Thoracic aorta (tissue), 2 donors: ENCODE results near the gene INPP5A. TPM values are rescaled to one million over a fixed set of nuclear protein-coding genes. Genes with fewer than 3 reads are reported as not detected.

Experiments used
- ATAC-seq: fragments of 150-250 bp; one replicate; pipeline ENCODE4 v1.8.0; 2017; ENCODE audit warnings: low read depth; ENCODE audit not compliant: insufficient number of reproducible peaks, low FRiP score
- DNase-seq: peaks from one replicate; pipeline ENCODE4 v3.0.0-alpha.2; 2020; ENCODE audit warnings: low spot score
- H3K27ac ChIP-seq, 2 donors: fragments of 200-600 bp; sonication (generic); 1 replicate in 1 of 2; 2 replicates in 1 of 2; pipeline ENCODE4 v1.5.1; 2016; ENCODE audit warnings: mild to moderate bottlenecking in 2 of 2, moderate library complexity in 2 of 2
- H3K27me3 ChIP-seq: fragments of 200-600 bp; sonication (generic); replicated peaks from 2 replicates; pipeline ENCODE4 v1.6.0; 2016; ENCODE audit warnings: mild to moderate bottlenecking; ENCODE audit not compliant: insufficient read depth
- H3K36me3 ChIP-seq: fragments of 200-600 bp; sonication (generic); one replicate; pipeline ENCODE4 v1.5.1; 2016
- H3K4me1 ChIP-seq, 2 donors: fragments of 200-600 bp; sonication (generic); 1 replicate in 1 of 2; 2 replicates in 1 of 2; pipeline versions ENCODE4 v1.5.1 to v1.6.0; 2016; ENCODE audit warnings: low read depth in 2 of 2, mild to moderate bottlenecking in 1 of 2; ENCODE audit not compliant: control insufficient read depth in 1 of 2
- H3K4me3 ChIP-seq: fragments of 200-600 bp; sonication (generic); 2 replicates; pipeline ENCODE4 v1.5.1; 2016; ENCODE audit warnings: mild to moderate bottlenecking
- H3K9me3 ChIP-seq: fragments of 200-600 bp; sonication (generic); 2 replicates; pipeline ENCODE4 v1.5.1; 2016
- total RNA-seq, 2 donors: library from RNA; depleted of rRNA; stranded (reverse); fragments of >200 nt; gene quantifications; one replicate each; pipeline versions ENCODE4 v1.1.0 to v1.2.3, GENCODE V29; 2016
- TF ChIP-seq, protein P1 (sequence below): fragments of 200-600 bp; sonication (generic); IDR thresholded peaks from one replicate; pipeline ENCODE4 v1.5.1; 2019; ENCODE audit warnings: antibody characterized with exemption

Gene INPP5A
- total RNA-seq, 2 donors from 2014 or later: 120 to 142 TPM

DNA sequence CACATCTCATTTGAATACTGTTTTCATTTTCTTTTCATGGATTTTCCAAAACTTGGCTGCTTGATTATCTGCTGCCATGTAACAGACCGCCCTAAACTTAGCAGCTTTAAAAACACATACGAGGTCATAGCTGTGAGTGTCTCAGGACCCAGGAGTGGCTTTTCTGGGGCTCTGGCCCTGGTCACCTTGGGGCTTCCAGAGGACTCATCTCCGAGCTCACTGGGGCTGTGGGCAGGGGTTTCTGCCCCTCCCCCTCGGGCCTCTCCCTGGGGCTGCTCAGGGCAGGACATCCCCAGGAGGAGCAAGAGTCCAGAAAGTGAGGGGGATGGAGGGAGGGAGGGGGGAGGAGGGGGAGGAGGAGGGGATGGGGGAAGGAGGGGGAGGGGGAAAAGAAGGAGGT is 171.3 kb downstream of the INPP5A start:
- no peaks in the 10 kb centered on the region for H3K4me1 ChIP-seq
- DNase-seq (no peak), ATAC-seq (no peak)
- TF ChIP-seq, protein P1, sequence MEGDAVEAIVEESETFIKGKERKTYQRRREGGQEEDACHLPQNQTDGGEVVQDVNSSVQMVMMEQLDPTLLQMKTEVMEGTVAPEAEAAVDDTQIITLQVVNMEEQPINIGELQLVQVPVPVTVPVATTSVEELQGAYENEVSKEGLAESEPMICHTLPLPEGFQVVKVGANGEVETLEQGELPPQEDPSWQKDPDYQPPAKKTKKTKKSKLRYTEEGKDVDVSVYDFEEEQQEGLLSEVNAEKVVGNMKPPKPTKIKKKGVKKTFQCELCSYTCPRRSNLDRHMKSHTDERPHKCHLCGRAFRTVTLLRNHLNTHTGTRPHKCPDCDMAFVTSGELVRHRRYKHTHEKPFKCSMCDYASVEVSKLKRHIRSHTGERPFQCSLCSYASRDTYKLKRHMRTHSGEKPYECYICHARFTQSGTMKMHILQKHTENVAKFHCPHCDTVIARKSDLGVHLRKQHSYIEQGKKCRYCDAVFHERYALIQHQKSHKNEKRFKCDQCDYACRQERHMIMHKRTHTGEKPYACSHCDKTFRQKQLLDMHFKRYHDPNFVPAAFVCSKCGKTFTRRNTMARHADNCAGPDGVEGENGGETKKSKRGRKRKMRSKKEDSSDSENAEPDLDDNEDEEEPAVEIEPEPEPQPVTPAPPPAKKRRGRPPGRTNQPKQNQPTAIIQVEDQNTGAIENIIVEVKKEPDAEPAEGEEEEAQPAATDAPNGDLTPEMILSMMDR: no peak
- no peaks in the 10 kb centered on the region for H3K27me3 ChIP-seq
- H3K4me3 ChIP-seq: no peak overlapping the region
- H3K27ac ChIP-seq: no peak overlapping the region
- peaks cover 11% of the 10 kb centered on the region for H3K9me3 ChIP-seq
- peaks cover 17% of the 10 kb centered on the region for H3K36me3 ChIP-seq

DNA sequence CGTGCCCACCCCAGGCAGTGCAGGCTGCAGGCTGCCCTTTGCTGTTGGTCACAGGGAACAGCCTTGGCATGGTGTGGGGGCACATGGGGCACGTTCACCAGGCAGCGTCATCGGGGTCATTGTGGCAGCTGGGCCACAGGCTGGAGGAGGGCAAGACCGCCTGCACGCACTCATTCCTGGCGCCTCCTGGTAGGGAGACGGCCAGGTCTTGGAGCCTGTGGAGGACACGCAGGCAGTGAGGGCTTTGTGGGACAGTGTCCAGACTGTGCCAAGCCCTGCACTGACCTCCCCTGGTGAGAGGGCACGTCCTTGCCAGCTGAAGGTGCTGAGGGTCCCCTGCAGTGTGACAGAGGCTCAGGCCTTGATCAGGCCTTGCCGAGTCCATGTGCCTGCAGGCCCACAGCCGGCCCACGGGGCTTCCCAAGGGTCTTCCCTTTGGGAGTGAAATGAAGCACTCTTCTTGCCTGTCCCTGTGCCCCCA is 171.9 kb downstream of the INPP5A start:
- Histone ChIP-seq H3K4me3 (no peak overlapping the region), H3K4me1 (no peaks in the 10 kb centered on the region), H3K27ac (no peak overlapping the region), H3K27me3 (no peaks in the 10 kb centered on the region), H3K9me3 (peaks cover 11% of the 10 kb centered on the region), H3K36me3 (peaks cover 21% of the 10 kb centered on the region)
- ATAC-seq (no peak), DNase-seq (no peak)
- TF ChIP-seq, protein P1: no peak

DNA sequence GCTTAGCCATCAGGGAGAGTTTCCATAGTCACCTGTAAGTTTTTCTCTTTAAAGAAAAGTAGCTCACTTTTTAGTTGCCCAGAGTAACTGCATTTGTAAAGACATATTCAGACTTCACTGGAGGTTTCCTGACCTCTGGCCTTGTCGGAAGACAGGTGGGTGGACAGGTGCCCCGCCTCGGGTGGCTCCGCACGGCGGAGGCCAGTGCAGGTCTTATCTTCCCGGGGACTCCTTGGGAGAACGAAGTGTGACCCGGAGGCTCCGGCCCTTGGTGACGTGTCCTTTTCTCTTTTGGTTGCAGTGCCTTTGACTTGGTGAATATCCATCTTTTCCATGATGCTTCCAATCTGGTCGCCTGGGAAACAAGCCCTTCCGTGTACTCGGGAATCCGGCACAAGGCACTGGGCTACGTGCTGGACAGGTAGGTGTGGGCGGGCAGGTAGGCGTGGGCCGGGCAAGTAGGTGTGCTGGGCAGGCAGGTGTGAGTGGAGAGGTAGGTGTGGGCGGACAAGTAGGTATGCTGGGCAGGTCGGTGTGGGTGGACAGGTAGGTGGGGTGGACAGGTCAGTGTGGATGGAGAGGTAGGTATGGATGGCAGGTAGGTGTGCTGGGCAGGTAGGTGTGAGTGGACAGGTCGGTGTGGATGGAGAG is 172.6 kb downstream of the INPP5A start:
- peaks cover 20% of the 10 kb centered on the region for H3K36me3 ChIP-seq
- H3K27me3 ChIP-seq: no peaks in the 10 kb centered on the region
- no peak overlapping the region for H3K4me3 ChIP-seq
- TF ChIP-seq, protein P1: no peak
- DNase-seq (no peak), ATAC-seq (no peak)
- H3K9me3 ChIP-seq: peaks cover 11% of the 10 kb centered on the region
- no peak overlapping the region for H3K27ac ChIP-seq
- no peaks in the 10 kb centered on the region for H3K4me1 ChIP-seq

DNA sequence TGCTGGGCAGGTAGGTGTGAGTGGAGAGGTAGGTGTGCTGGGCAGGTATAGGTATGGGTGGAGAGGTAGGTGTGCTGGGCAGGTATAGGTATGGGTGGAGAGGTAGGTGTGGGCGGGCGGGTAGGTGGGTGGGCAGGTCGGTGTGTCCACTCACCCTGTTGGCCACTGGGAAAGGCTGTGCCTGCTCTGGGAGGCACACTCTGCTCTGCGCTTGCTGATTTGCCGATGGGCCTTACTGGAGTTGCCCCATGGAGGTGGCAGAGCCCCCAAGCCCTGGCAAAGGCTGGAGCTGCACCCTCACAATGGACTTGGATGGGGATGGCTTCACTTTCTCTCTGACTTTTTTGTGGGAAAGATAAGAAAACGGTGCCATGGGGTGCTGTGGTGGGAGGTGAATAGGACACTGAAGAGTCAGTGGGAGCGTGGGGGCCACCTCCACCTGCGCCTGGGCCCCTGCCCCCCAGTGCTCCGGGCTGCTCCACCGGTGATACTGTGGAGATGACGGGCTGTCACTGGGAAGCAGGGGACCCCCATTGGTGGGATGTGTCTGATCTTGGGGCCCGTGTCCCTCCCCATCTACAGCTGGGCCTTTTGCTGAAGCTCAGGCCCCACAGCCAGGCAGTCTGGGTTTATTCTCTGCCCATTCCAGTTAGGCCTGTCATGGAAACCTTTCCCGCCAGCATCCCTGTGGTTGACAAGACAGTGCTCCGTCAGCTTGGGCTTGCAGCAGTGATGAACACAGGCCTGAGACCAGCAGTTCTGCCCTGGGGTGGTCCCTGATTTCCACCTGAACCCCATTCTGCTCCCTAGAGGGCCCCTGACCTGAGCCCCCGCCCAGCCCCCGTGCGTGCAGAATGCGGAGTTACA is 173.4 kb downstream of the INPP5A start:
- Histone ChIP-seq H3K27me3 (no peaks in the 10 kb centered on the region), H3K9me3 (peaks cover 3% of the 10 kb centered on the region), H3K4me3 (no peak overlapping the region), H3K36me3 (peaks cover 15% of the 10 kb centered on the region), H3K4me1 (no peaks in the 10 kb centered on the region), H3K27ac (no peak overlapping the region)
- TF ChIP-seq, protein P1: no peak
- ATAC-seq (no peak), DNase-seq (no peak)

DNA sequence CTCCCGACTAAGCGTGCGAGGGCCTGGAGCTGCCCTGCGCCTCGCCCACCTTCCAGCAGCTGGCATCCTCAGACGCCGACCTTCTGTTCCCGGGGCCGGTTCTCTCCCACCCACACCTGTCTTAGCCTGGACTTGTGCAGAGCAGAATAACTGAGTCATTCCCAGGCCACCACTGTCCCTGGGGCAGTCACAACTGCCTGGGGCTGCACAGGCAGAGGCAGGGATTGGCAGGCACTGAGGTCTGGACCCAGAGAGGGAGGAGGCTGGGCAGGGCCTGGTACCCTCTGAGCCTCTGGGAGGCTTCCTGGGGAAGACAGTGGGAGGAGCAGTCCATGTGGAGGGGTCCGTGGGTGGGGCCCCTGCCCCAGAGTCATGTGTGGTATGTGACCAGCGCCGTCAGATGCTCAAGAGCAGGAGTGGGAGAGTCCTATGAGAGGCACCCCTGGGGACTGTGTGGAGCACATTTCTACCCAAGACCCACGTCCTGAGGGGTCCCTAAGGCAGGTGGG is 174.1 kb downstream of the INPP5A start:
- DNase-seq: no peak
- Histone ChIP-seq H3K9me3 (no peaks in the 10 kb centered on the region), H3K4me3 (no peak overlapping the region), H3K27ac (no peak overlapping the region), H3K36me3 (peaks cover 14% of the 10 kb centered on the region), H3K27me3 (no peaks in the 10 kb centered on the region), H3K4me1 (no peaks in the 10 kb centered on the region)
- TF ChIP-seq, protein P1: no peak
- no peak for ATAC-seq
